Liver (tissue), 9 donors: Measurements from ENCODE around the gene FAM32A. TPM values are rescaled to one million over a fixed set of nuclear protein-coding genes. Genes with fewer than 3 reads are reported as not detected.

Source experiments
- DNase-seq: peaks from one replicate; pipeline ENCODE4 v3.0.0-alpha.2; 2017; ENCODE audit warnings: low spot score
- H3K27ac ChIP-seq, 2 donors: one replicate each; pipeline ENCODE4 v1.7.0; 2013; ENCODE audit warnings: inconsistent platforms in 2 of 2, low read length in 2 of 2, control low read depth in 1 of 2, low read depth in 1 of 2, mild to moderate bottlenecking in 1 of 2
- H3K27me3 ChIP-seq, 4 donors: one replicate each; pipeline versions ENCODE4 v1.6.1 to v1.7.0; 2013; ENCODE audit warnings: low read length in 3 of 4, inconsistent platforms in 1 of 4, mild to moderate bottlenecking in 1 of 4, moderate library complexity in 1 of 4; ENCODE audit not compliant: control insufficient read depth in 4 of 4, insufficient read depth in 4 of 4
- H3K36me3 ChIP-seq, 4 donors: one replicate each; pipeline versions ENCODE4 v1.6.1 to v1.7.0; 2013; ENCODE audit warnings: low read length in 3 of 4, mild to moderate bottlenecking in 3 of 4, low read depth in 1 of 4, moderate library complexity in 1 of 4; ENCODE audit not compliant: control insufficient read depth in 4 of 4, insufficient read depth in 3 of 4
- H3K4me1 ChIP-seq, 4 donors: one replicate each; pipeline versions ENCODE4 v1.6.1 to v1.7.0; 2013; ENCODE audit warnings: low read length in 3 of 4, mild to moderate bottlenecking in 3 of 4, moderate library complexity in 1 of 4; ENCODE audit not compliant: control insufficient read depth in 4 of 4, insufficient read depth in 4 of 4
- H3K4me3 ChIP-seq, 3 donors: one replicate each; pipeline versions ENCODE4 v1.6.1 to v1.7.0; 2013; ENCODE audit warnings: low read length in 3 of 3, control low read depth in 1 of 3, low read depth in 1 of 3, mild to moderate bottlenecking in 1 of 3
- H3K9ac ChIP-seq, 2 donors: one replicate each; pipeline ENCODE4 v1.7.0; 2013; ENCODE audit warnings: low read length in 2 of 2, mild to moderate bottlenecking in 2 of 2, moderate library complexity in 2 of 2, control low read depth in 1 of 2, low read depth in 1 of 2
- H3K9me3 ChIP-seq, 4 donors: one replicate each; pipeline versions ENCODE4 v1.6.1 to v1.7.0; 2013; ENCODE audit warnings: low read length in 3 of 4; ENCODE audit not compliant: control insufficient read depth in 4 of 4
- ATF3 ChIP-seq: IDR thresholded peaks from 2 replicates; pipeline ENCODE4 v1.6.1; 2016; ENCODE audit warnings: antibody characterized with exemption
- CTCF ChIP-seq: fragments of 150-350 bp; IDR thresholded peaks from 2 replicates; pipeline ENCODE4 v1.5.1; 2017; ENCODE audit warnings: improper control_type of control experiment, low read depth, low read length; ENCODE audit not compliant: missing input control
- EGR1 ChIP-seq, 2 donors: IDR thresholded peaks; 2 replicates each; pipeline ENCODE4 v1.6.1; 2016 to 2018; ENCODE audit warnings: antibody characterized with exemption in 2 of 2, low read depth in 2 of 2
- FOXA1 ChIP-seq: IDR thresholded peaks from 2 replicates; pipeline ENCODE4 v1.6.1; 2016; ENCODE audit warnings: antibody characterized with exemption
- GABPA ChIP-seq, 2 donors: IDR thresholded peaks in 1 of 2; conservative IDR thresholded peaks in 1 of 2; 2 replicates each; pipeline ENCODE4 v1.6.1; 2016; ENCODE audit warnings: antibody characterized with exemption in 2 of 2, mild to moderate bottlenecking in 1 of 2, moderate library complexity in 1 of 2
- HNF4A ChIP-seq, 2 donors: conservative IDR thresholded peaks; 2 replicates each; pipeline ENCODE4 v1.6.1; 2016; ENCODE audit warnings: antibody characterized with exemption in 2 of 2, mild to moderate bottlenecking in 2 of 2
- HNF4G ChIP-seq: IDR thresholded peaks from 2 replicates; pipeline ENCODE4 v1.6.1; 2016; ENCODE audit warnings: antibody characterized with exemption
- NR2F2 ChIP-seq: IDR thresholded peaks from 2 replicates; pipeline ENCODE4 v1.6.1; 2016; ENCODE audit warnings: antibody characterized with exemption
- RXRA ChIP-seq, 2 donors: IDR thresholded peaks; 2 replicates each; pipeline ENCODE4 v1.6.1; 2017 to 2018; ENCODE audit warnings: antibody characterized with exemption in 2 of 2, mild to moderate bottlenecking in 1 of 2
- SP1 ChIP-seq: IDR thresholded peaks from 2 replicates; pipeline ENCODE4 v1.6.1; 2018; ENCODE audit warnings: antibody characterized with exemption, mild to moderate bottlenecking
- TAF1 ChIP-seq: conservative IDR thresholded peaks from 2 replicates; pipeline ENCODE4 v1.6.1; 2016; ENCODE audit warnings: antibody characterized with exemption, mild to moderate bottlenecking
- YY1 ChIP-seq: IDR thresholded peaks from 2 replicates; pipeline ENCODE4 v1.6.1; 2016; ENCODE audit warnings: antibody characterized with exemption, mild to moderate bottlenecking
- ZBTB33 ChIP-seq: IDR thresholded peaks from 2 replicates; pipeline ENCODE4 v1.6.1; 2016; ENCODE audit warnings: antibody characterized with exemption
- WGBS: extraction: QIAGEN DNeasy Blood & Tissue Kit; methylation state at CpG from one replicate; pipeline ENCODE4 v1.1.7; 2013; 5-methylcytosine and 5-hydroxymethylcytosine counted together
- polyA plus RNA-seq, 2 donors: library from polyadenylated mRNA; stranded (reverse) in 1 of 2; unstranded in 1 of 2; fragments of 200-250 nt in 1 of 2; fragments of >200 nt in 1 of 2; fragmentation: Nextera tagmentation in 1 of 2; extraction: Ambion mirVana in 1 of 2; gene quantifications; one replicate each; pipeline versions ENCODE4 v1.2.1 to v1.2.3, GENCODE V29; 2013 to 2015
- total RNA-seq, 2 donors: library from RNA; depleted of rRNA; stranded (reverse); fragments of >200 nt; gene quantifications; one replicate each; pipeline ENCODE4 v1.2.3, GENCODE V29; 2014
- TF ChIP-seq, protein P1 (sequence below): IDR thresholded peaks from 2 replicates; pipeline ENCODE4 v1.6.1; 2016; ENCODE audit warnings: antibody characterized with exemption, mild to moderate bottlenecking
- donor health status: healthy.
- donor health status: healthy.
- donor health status: healthy.
- donor health status: healthy.
- donor health status: healthy.

Gene FAM32A
- total and polyA plus RNA-seq, 4 donors, result 46.2 to 60.2 (median 52.4) TPM

DNA sequence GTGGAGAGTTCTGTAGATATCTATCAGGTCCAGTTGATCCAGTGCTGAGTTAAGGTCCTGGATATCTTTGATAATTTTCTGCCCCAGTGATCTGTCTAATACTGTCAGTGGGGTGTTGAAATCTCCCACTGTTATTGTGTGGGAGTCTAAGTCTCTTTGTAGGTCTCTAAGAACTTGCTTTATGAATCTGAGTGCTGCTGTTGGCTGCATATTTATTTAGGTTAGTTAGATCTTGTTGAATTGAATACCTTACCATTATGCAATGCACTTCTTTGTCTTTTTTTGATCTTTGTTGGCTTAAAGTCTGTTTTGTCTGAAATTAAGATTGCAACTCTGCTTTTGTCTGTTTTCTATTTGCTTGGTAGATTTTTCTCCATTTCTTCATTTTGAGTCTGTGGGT lies 27.9 kb downstream of the FAM32A start:
- no peaks in the 10 kb centered on the region for H3K9me3 ChIP-seq
- no peaks in the 10 kb centered on the region for H3K27me3 ChIP-seq
- no peaks in the 10 kb centered on the region for H3K4me1 ChIP-seq
- H3K36me3 ChIP-seq, result peaks cover 4 to 46% (median 28%) of the 10 kb centered on the region in 4 donors
- TF ChIP-seq YY1, result no peak
- TF ChIP-seq ATF3, result no peak
- TF ChIP-seq SP1, result no peak
- no peak for TF ChIP-seq EGR1 (IDR thresholded peaks at IDR 0.05; ENCODE audit: low read depth in 2 of 2)
- no peak for TF ChIP-seq TAF1
- no peak for TF ChIP-seq CTCF
- TF ChIP-seq ZBTB33, result no peak
- no peak for TF ChIP-seq HNF4A (conservative IDR thresholded peaks at IDR 0.05)
- no peak for TF ChIP-seq GABPA (IDR thresholded peaks at IDR 0.05 in 1 of 2, conservative IDR thresholded peaks at IDR 0.05 in 1 of 2)
- no peak for TF ChIP-seq HNF4G
- no peak for TF ChIP-seq FOXA1
- TF ChIP-seq NR2F2, result no peak
- TF ChIP-seq, protein P1, sequence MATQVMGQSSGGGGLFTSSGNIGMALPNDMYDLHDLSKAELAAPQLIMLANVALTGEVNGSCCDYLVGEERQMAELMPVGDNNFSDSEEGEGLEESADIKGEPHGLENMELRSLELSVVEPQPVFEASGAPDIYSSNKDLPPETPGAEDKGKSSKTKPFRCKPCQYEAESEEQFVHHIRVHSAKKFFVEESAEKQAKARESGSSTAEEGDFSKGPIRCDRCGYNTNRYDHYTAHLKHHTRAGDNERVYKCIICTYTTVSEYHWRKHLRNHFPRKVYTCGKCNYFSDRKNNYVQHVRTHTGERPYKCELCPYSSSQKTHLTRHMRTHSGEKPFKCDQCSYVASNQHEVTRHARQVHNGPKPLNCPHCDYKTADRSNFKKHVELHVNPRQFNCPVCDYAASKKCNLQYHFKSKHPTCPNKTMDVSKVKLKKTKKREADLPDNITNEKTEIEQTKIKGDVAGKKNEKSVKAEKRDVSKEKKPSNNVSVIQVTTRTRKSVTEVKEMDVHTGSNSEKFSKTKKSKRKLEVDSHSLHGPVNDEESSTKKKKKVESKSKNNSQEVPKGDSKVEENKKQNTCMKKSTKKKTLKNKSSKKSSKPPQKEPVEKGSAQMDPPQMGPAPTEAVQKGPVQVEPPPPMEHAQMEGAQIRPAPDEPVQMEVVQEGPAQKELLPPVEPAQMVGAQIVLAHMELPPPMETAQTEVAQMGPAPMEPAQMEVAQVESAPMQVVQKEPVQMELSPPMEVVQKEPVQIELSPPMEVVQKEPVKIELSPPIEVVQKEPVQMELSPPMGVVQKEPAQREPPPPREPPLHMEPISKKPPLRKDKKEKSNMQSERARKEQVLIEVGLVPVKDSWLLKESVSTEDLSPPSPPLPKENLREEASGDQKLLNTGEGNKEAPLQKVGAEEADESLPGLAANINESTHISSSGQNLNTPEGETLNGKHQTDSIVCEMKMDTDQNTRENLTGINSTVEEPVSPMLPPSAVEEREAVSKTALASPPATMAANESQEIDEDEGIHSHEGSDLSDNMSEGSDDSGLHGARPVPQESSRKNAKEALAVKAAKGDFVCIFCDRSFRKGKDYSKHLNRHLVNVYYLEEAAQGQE, result no peak
- no peak for DNase-seq
- no peak overlapping the region for H3K4me3 ChIP-seq
- no peak overlapping the region for H3K27ac ChIP-seq
- H3K9ac ChIP-seq, result no peak overlapping the region

DNA sequence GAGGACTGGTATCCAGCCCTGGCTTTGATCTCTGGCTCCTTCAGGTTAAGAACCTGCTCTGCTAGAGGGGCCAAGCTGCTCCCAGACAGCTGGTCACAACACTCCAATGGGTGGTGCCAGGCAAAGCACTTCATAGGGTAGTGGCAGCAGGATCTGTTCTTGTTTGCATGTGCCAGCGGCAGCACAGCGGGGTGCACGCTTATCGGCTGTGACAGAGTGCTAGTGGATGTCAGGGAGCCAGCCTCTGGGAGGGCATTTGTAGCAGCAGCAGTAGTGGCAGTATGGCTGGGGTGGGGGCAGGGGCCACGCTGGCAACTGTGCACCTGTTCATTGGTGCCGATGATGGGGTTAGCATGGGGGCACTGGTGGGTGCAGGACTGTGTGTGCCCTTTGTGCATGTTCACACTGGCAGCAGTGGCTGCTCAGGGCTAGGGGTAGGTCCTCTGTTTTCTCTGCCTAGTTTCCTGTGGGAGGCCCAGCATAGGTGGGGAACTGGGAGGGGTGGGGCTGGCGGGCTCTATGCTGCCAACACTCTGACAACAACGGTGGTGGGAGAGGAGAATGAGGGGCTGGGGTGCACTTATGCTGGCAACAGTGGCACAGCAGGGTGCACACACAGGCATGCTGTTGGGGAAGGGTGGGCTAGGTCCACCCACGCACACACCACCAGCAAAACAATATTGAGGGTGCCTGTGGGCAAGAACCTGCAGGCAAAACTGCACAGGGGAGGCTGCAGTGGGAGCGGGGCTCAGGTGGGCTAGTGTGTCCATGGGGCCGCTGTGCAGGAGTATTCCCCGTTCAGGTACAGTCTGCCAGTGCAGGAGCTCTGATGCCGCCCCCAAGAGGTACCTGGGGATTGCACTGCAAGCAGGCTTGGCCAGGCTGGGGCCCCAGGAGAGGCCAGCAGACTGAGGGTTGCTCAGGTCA lies 31.8 kb downstream of the FAM32A start:
- H3K27ac ChIP-seq, result no peak overlapping the region
- H3K9ac ChIP-seq, result no peak overlapping the region
- DNase-seq, result no peak
- H3K27me3 ChIP-seq, result no peaks in the 10 kb centered on the region
- no peak for TF ChIP-seq HNF4G
- TF ChIP-seq RXRA (IDR thresholded peaks at IDR 0.05), result no peak
- 90% methylated on average over 13 of the region's 13 CpGs for WGBS
- H3K4me3 ChIP-seq, result no peak overlapping the region
- no peaks in the 10 kb centered on the region for H3K4me1 ChIP-seq
- H3K9me3 ChIP-seq, result peaks cover 4 to 21% (median 10%) of the 10 kb centered on the region in 4 donors
- H3K36me3 ChIP-seq, result peaks cover 2 to 52% (median 31%) of the 10 kb centered on the region in 4 donors
